GM12878 (cell line): ENCODE measurements around the gene SBF1. TPM values are rescaled to one million over a fixed set of nuclear protein-coding genes. Genes with fewer than 3 reads are reported as not detected.

ENCODE experiments used
- ATAC-seq: fragments of 200-7000 bp; cut with Tn5 transposase; 3 replicates; pipeline ENCODE4 v1.9.1; 2020; ENCODE audit warnings: mild to moderate bottlenecking, moderate library complexity
- BruUV-seq: library from RNA; stranded (reverse); fragments of 400-500 nt; replicated peaks from 2 replicates; lab custom pipeline; 2021; lab: Mats Ljungman, UMichigan
- CTCF ChIA-PET: fragments of 300-600 bp; sonication (Branson Sonifier 250); formaldehyde crosslinking; extraction: SDS; loops from one replicate; lab custom pipeline; 2021; ENCODE audit warnings: inconsistent platforms; lab: Yijun Ruan, JAX
- POLR2A ChIA-PET: fragments of 350-600 bp; formaldehyde crosslinking; extraction: SDS; loops from one replicate; lab custom pipeline; 2021; ENCODE audit warnings: inconsistent platforms; lab: Charles Lee
- RAD21 ChIA-PET: fragments of 300-600 bp; sonication (Branson Sonifier 250); formaldehyde crosslinking; loops from one replicate; lab custom pipeline; 2023; ENCODE audit warnings: antibody characterized with exemption; ENCODE audit not compliant: unreplicated experiment; lab: Charles Lee
- SMC1A ChIA-PET: fragments of 300-600 bp; sonication (Branson Sonifier 250); formaldehyde crosslinking; loops from one replicate; lab custom pipeline; 2023; ENCODE audit not compliant: unreplicated experiment, uncharacterized antibody; lab: Charles Lee
- DNase-seq: peaks from one replicate; pipeline ENCODE4 v3.0.0-alpha.2; 2011; ENCODE audit warnings: low read depth, low spot score
- FAIRE-seq: peaks from 3 replicates; lab custom pipeline; 2011; peaks lifted over from hg19 to GRCh38; lab: Jason Lieb, UNC
- H2AFZ ChIP-seq: 2 replicates; pipeline ENCODE4 v1.6.0; 2011; ENCODE audit warnings: low read depth, low read length, control low read depth; ENCODE audit not compliant: control insufficient read depth
- H3K27ac ChIP-seq: 2 replicates; pipeline ENCODE4 v1.5.1; 2011; ENCODE audit warnings: control low read depth; ENCODE audit not compliant: control insufficient read depth, insufficient read depth
- H3K27me3 ChIP-seq, 2 experiments: replicated peaks in 1 of 2; 2 replicates each; pipeline versions ENCODE4 v1.6.0 to v1.6.1; 2011; ENCODE audit warnings: low read length in 1 of 2; ENCODE audit not compliant: control insufficient read depth in 2 of 2, insufficient read depth in 2 of 2
- H3K36me3 ChIP-seq, 2 experiments: 2 replicates each; pipeline ENCODE4 v1.5.1; 2011; ENCODE audit warnings: low read length in 1 of 2; ENCODE audit not compliant: control insufficient read depth in 2 of 2, insufficient read depth in 2 of 2
- H3K4me1 ChIP-seq: 2 replicates; pipeline ENCODE4 v1.6.1; 2011; ENCODE audit warnings: mild to moderate bottlenecking, low read length, moderate library complexity, mixed read lengths; ENCODE audit not compliant: control insufficient read depth, insufficient read depth
- H3K4me2 ChIP-seq: 2 replicates; pipeline ENCODE4 v1.6.0; 2011; ENCODE audit warnings: control low read depth; ENCODE audit not compliant: control insufficient read depth, insufficient read depth
- H3K4me3 ChIP-seq: fragments of 200-600 bp; sonication (generic); 2 replicates; pipeline ENCODE4 v1.5.1; 2016
- H3K79me2 ChIP-seq: 2 replicates; pipeline ENCODE4 v1.6.0; 2011; ENCODE audit warnings: low read length; ENCODE audit not compliant: control insufficient read depth, insufficient read depth
- H3K9ac ChIP-seq: 2 replicates; pipeline ENCODE4 v1.8.0; 2011; ENCODE audit warnings: low read length, control low read depth, mixed read lengths; ENCODE audit not compliant: control insufficient read depth, insufficient read depth
- H3K9me3 ChIP-seq: replicated peaks from 3 replicates; pipeline ENCODE4 v1.5.1; 2011; ENCODE audit warnings: mild to moderate bottlenecking, low read length; ENCODE audit not compliant: control insufficient read depth, insufficient read depth
- H4K20me1 ChIP-seq: 2 replicates; pipeline ENCODE4 v1.6.0; 2011; ENCODE audit not compliant: control insufficient read depth, insufficient read depth
- CHD2 ChIP-seq: IDR thresholded peaks from 2 replicates; pipeline ENCODE4 v1.6.1; 2011; ENCODE audit warnings: low read depth, low read length, improper control_type of control experiment, borderline replicate concordance
- CHD4 ChIP-seq: fragments of 200-600 bp; sonication (generic); IDR thresholded peaks from 2 replicates; pipeline ENCODE4 v1.6.1; 2016; ENCODE audit warnings: mild to moderate bottlenecking
- CREM ChIP-seq: IDR thresholded peaks from 2 replicates; pipeline ENCODE4 v1.6.1; 2014; ENCODE audit warnings: antibody characterized with exemption, low read depth
- JUND ChIP-seq: IDR thresholded peaks from 2 replicates; pipeline ENCODE4 v1.6.1; 2012; ENCODE audit warnings: low read depth, mild to moderate bottlenecking, low read length, improper control_type of control experiment, moderate library complexity
- MAX ChIP-seq: IDR thresholded peaks from 2 replicates; pipeline ENCODE4 v1.6.1; 2012; ENCODE audit warnings: low read depth, low read length, improper control_type of control experiment
- MEF2A ChIP-seq: IDR thresholded peaks from 2 replicates; pipeline ENCODE4 v1.6.1; 2011; ENCODE audit warnings: low read depth, mild to moderate bottlenecking, low read length, moderate library complexity; ENCODE audit not compliant: insufficient read depth
- PBX3 ChIP-seq: IDR thresholded peaks from 2 replicates; pipeline ENCODE4 v1.6.1; 2011; ENCODE audit warnings: mild to moderate bottlenecking, low read depth, low read length, moderate library complexity; ENCODE audit not compliant: insufficient replicate concordance
- SIN3A ChIP-seq: IDR thresholded peaks from 2 replicates; pipeline ENCODE4 v1.6.1; 2012; ENCODE audit warnings: low read depth, low read length, improper control_type of control experiment
- SP1 ChIP-seq: IDR thresholded peaks from one replicate; pipeline ENCODE4 v1.6.1; 2011; ENCODE audit warnings: low read depth, low read length
- SREBF2 ChIP-seq: IDR thresholded peaks from 2 replicates; pipeline ENCODE4 v1.6.1; 2012; ENCODE audit warnings: mild to moderate bottlenecking, low read length
- STAT1 ChIP-seq: fragments of 450-650 bp; conservative IDR thresholded peaks from 2 replicates; pipeline ENCODE4 v1.6.1; 2014; ENCODE audit warnings: antibody characterized with exemption, mild to moderate bottlenecking
- ZNF384 ChIP-seq: IDR thresholded peaks from 2 replicates; pipeline ENCODE4 v1.6.1; 2012; ENCODE audit warnings: low read depth, mild to moderate bottlenecking, low read length, improper control_type of control experiment, borderline replicate concordance
- ZZZ3 ChIP-seq: IDR thresholded peaks from 2 replicates; pipeline ENCODE4 v1.6.1; 2011; ENCODE audit warnings: low read depth; ENCODE audit not compliant: control insufficient read depth, insufficient read length
- WGBS: methylation state at CpG from one replicate; pipeline ENCODE4 v1.1.6; 2016; ENCODE audit warnings: low lambda C conversion rate; ENCODE audit not compliant: insufficient replicate concordance, insufficient coverage; ENCODE audit errors: missing lambda C conversion rate; 5-methylcytosine and 5-hydroxymethylcytosine counted together
- in situ Hi-C: fragments of 300-500 bp; cut with MboI; formaldehyde crosslinking; loops from 9 replicates; pipeline ENCODE4 v1.14.3; 2018; ENCODE audit warnings: mixed read lengths
- intact Hi-C: fragments of 100-400 bp; cut with micrococcal nuclease; formaldehyde crosslinking; loops from one replicate; pipeline ENCODE4 v1.14.2; 2022; ENCODE audit not compliant: unreplicated experiment
- polyA plus RNA-seq, 11 experiments: library from polyadenylated mRNA; depleted of rRNA in 4 of 11; unstranded in 6 of 11; stranded (reverse) in 5 of 11; fragments of >200 nt; fragmentation: Nextera tagmentation in 4 of 11; fragmentation: Illumina TruSeq in 1 of 11; extraction: Ambion mirVana in 4 of 11; extraction: Trizol in 1 of 11; gene quantifications; 1 replicate in 1 of 11; 2 replicates in 10 of 11; pipeline versions ENCODE4 v1.2.1 to v1.2.3, GENCODE V29; 2011 to 2016; ENCODE audit warnings: inconsistent platforms in 2 of 11, missing spikeins in 2 of 11, low read depth in 1 of 11
- total RNA-seq, 4 experiments: library from RNA; depleted of rRNA in 3 of 4; stranded (reverse); fragments of >200 nt in 3 of 4; fragmentation: Illumina TruSeq in 1 of 4; extraction: Trizol in 1 of 4; gene quantifications; 2 replicates each; pipeline versions ENCODE4 v1.2.1 to v1.2.3, GENCODE V29; 2013 to 2021
- TF ChIP-seq, protein P1 (sequence below): fragments of 450-650 bp; IDR thresholded peaks from 2 replicates; pipeline ENCODE4 v1.6.1; 2016; ENCODE audit warnings: mild to moderate bottlenecking

The SBF1 gene
- total and polyA plus RNA-seq, 10 of the 15 experiments (the other 5 are each of a cell fraction or from before 2014, with no cell fraction given), result 0.23 to 95.0 (median 17.8) TPM

DNA sequence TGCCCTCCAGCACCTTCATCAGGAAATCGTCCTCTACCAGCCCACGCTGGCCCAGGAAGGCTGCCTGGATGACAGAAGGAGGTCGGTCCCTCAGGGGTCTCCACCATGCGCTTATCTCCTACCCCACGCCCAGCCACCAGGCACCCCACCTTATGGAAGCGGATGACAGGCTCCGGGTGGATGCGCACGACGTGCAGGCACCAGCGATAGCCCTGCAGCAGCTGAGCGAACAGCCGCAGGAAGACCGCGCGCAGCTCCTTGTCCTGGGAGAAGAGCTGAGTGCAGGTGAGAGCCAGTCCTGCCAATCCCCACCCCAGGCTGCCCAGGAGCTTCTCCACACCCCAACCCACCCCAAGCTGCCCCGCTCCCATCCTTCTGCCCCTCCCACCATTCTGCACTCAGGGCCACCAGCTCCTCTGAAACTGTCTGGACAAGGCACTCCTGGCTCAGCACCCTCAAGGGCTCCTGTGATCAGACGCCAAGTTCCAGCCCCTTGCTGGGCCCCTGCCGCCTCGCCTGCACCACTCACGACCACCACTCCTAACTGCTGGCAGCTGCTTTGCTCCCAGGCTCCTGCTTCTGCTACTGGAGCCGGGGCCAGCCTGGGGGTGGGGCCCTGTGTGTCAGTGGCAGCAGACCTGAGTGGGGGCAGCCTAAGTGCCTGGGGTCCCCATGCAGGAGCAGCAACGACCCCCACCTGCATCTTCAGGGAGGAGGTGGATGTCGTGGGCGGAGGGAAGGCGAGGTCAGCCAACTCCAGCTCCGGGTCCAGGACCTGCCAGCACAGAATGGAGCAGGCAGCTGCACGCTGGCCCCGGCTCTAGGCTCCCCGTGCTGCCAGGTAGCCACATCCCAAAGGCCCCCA, 9.5 kb downstream of the SBF1 start:
- no TSS peak for BruUV-seq
- POLR2A ChIA-PET, result no interaction called here
- TF ChIP-seq SIN3A (no peak), PBX3 (no peak), SREBF2 (no peak)
- H3K4me1 ChIP-seq, result peaks cover 14% of the 10 kb centered on the region
- peaks cover 15% of the 10 kb centered on the region for H3K79me2 ChIP-seq
- in situ Hi-C loops (no loop called here), intact Hi-C loops (no loop called here)
- no peak overlapping the region for H3K9ac ChIP-seq
- CTCF ChIA-PET, result interaction anchor here (0.9 kb wide), 1 partner anchor 33 kb away, joined by 3 read pairs; no protein-coding TSS in a partner anchor
- FAIRE-seq (no peak), DNase-seq (no peak), ATAC-seq (no peak)
- WGBS, result 96% methylated on average over 29 of the region's 30 CpGs
- no peak overlapping the region for H3K4me3 ChIP-seq
- no peak overlapping the region for H3K27ac ChIP-seq
- H3K4me2 ChIP-seq, result no peak overlapping the region
- H3K9me3 ChIP-seq, result no peaks in the 10 kb centered on the region
- no peak overlapping the region for H2AFZ ChIP-seq
- peaks cover 11 to 53% of the 10 kb centered on the region in 2 experiments for H3K36me3 ChIP-seq
- no peaks in the 10 kb centered on the region for H3K27me3 ChIP-seq
- no peaks in the 10 kb centered on the region for H4K20me1 ChIP-seq
- SMC1A ChIA-PET, result no interaction called here
- RAD21 ChIA-PET, result no interaction called here

GRCh38 chr22:50464451-50464850, 10.4 kb downstream of the SBF1 start:
- no peak overlapping the region for H3K9ac ChIP-seq
- TF ChIP-seq, protein P1, sequence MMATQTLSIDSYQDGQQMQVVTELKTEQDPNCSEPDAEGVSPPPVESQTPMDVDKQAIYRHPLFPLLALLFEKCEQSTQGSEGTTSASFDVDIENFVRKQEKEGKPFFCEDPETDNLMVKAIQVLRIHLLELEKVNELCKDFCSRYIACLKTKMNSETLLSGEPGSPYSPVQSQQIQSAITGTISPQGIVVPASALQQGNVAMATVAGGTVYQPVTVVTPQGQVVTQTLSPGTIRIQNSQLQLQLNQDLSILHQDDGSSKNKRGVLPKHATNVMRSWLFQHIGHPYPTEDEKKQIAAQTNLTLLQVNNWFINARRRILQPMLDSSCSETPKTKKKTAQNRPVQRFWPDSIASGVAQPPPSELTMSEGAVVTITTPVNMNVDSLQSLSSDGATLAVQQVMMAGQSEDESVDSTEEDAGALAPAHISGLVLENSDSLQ, result no peak
- no peak for TF ChIP-seq SP1
- no peak for TF ChIP-seq CHD4
- TF ChIP-seq JUND, result no peak
- TF ChIP-seq MEF2A, result no peak
- no peak for TF ChIP-seq CREM
- TF ChIP-seq ZNF384, result no peak
- no peak for TF ChIP-seq CHD2
- no peak for TF ChIP-seq MAX
- TF ChIP-seq STAT1, result no peak
- TF ChIP-seq ZZZ3, result no peak

More at GRCh38 chr22:50464451-50464850, 10.4 kb downstream of the SBF1 start:
- intact Hi-C loops, result no loop called here
- FAIRE-seq, result no peak
- no peaks in the 10 kb centered on the region for H4K20me1 ChIP-seq
- H3K9me3 ChIP-seq, result no peaks in the 10 kb centered on the region
- BruUV-seq, result no TSS peak
- H3K27ac ChIP-seq, result no peak overlapping the region
- peaks cover 7% of the 10 kb centered on the region for H3K4me1 ChIP-seq
- H3K79me2 ChIP-seq, result peaks cover 8% of the 10 kb centered on the region
- DNase-seq, result no peak
- H3K36me3 ChIP-seq, result peaks cover 11 to 58% of the 10 kb centered on the region in 2 experiments
- H3K4me2 ChIP-seq, result no peak overlapping the region
- H3K4me3 ChIP-seq, result no peak overlapping the region
- ChIA-PET RAD21 (no interaction called here), SMC1A (no interaction called here), CTCF (no interaction called here), POLR2A (no interaction called here)
- no peak overlapping the region for H2AFZ ChIP-seq
- WGBS, result 89% methylated on average over 24 of the region's 24 CpGs
- in situ Hi-C loops, result no loop called here
- ATAC-seq, result no peak
- no peaks in the 10 kb centered on the region for H3K27me3 ChIP-seq
